Measurements from ENCODE around the gene SERPINB2. TPM values are rescaled to one million over a fixed set of nuclear protein-coding genes. Genes with fewer than 3 reads are reported as not detected.
"Not testable (repeated sequence)": the region's sequence is repeated elsewhere in the genome, so short reads cannot be mapped to it uniquely, and the experiment has no call there.

The SERPINB2 gene
- total and polyA plus RNA-seq, 2 of the 13 experiments (the other 11 are each of a cell fraction or from before 2014, with no cell fraction given) = 0.07 to 0.11 TPM

GRCh38 chr18:63936932-63937393 lies 49.5 kb downstream of the SERPINB2 start (continued):
- TF ChIP-seq ZNF275 (CRISPR knock-in tag; IDR thresholded peaks at IDR 0.05; ENCODE audit: borderline replicate concordance) = no peak

- Histone ChIP-seq H3K79me2 (ENCODE audit: insufficient read depth, low read length) (no peaks in the 10 kb centered on the region), H3K9ac (ENCODE audit: insufficient read depth, low read depth, low read length) (no peak overlapping the region), H3K36me3 (replicated peaks in 1 of 2; ENCODE audit: control insufficient read depth in 1 of 2, insufficient read depth in 2 of 2, low read length in 2 of 2) (no peaks in the 10 kb centered on the region), H4K20me1 (ENCODE audit: insufficient read depth, low read length) (no peaks in the 10 kb centered on the region), H3K27ac (ENCODE audit: extremely low read length, insufficient read depth, low read length) (no peak overlapping the region), H3K4me3 (replicated peaks in 1 of 3; ENCODE audit: insufficient read depth in 1 of 3, low read depth in 2 of 3, low read length in 3 of 3) (no peak overlapping the region), H3K9me3 (ENCODE audit: low read length) (no peaks in the 10 kb centered on the region), H3K4me1 (ENCODE audit: insufficient read depth, low read length) (no peaks in the 10 kb centered on the region), H2AFZ (ENCODE audit: low read length) (no peak overlapping the region), H3K4me2 (ENCODE audit: low read depth, low read length) (no peak overlapping the region), H3K27me3 (ENCODE audit: control insufficient read depth in 1 of 2, insufficient read depth in 2 of 2, low read length in 2 of 2) (0 out of 5 replicates have a peak, but pooled peaks cover 0 to 9% of the 10 kb centered on the region in 2 experiments)
- no peak for ATAC-seq
- no TSS peak for BruUV-seq (replicated peaks)
- ChIA-PET POLR2A (no interaction called here), CTCF (ENCODE audit: low intra/inter-chr PET ratio, low total read pairs) (no interaction called here)
- FAIRE-seq = no peak
- no peak for TF ChIP-seq ZNF720 (CRISPR knock-in tag; IDR thresholded peaks at IDR 0.05)
- no peak for TF ChIP-seq NR2F2 (IDR thresholded peaks at IDR 0.05; ENCODE audit: borderline replicate concordance, low read depth)
- TF ChIP-seq TRIM22 (IDR thresholded peaks at IDR 0.05) = no peak
- TF ChIP-seq SOX13 (IDR thresholded peaks at IDR 0.05) = no peak
- no peak for TF ChIP-seq SOX13 (CRISPR knock-in tag; conservative IDR thresholded peaks at IDR 0.05 in 1 of 2, IDR thresholded peaks at IDR 0.05 in 1 of 2)
- TF ChIP-seq WIZ (CRISPR knock-in tag; IDR thresholded peaks at IDR 0.05) = no peak
- TF ChIP-seq CREM (IDR thresholded peaks at IDR 0.05) = no peak
- TF ChIP-seq CREM (CRISPR knock-in tag; IDR thresholded peaks at IDR 0.05) = no peak
- no peak for TF ChIP-seq CCAR2 (optimal IDR thresholded peaks at IDR 0.05; ENCODE audit: low read depth, low read length)
- TF ChIP-seq ZNF431 (CRISPR knock-in tag; IDR thresholded peaks at IDR 0.05; ENCODE audit: borderline replicate concordance, low read depth) = no peak
- no peak for DNase-seq (ENCODE audit: low spot score)
- intact Hi-C loops (cut with micrococcal nuclease; ENCODE audit: unreplicated experiment) = no loop called here
- in situ Hi-C loops (cut with HindIII; ENCODE audit: extremely low pct_ligation_motif_present, low pct_unique_long_range_greater_than_20kb) = no loop called here
- 34% methylated on average over 8 of the region's 8 CpGs for WGBS (ENCODE audit: low lambda C conversion rate)
Measured at GRCh38 chr18:63940008-63940407, 52.5 kb downstream of the SERPINB2 start.

- DNase-seq (ENCODE audit: low spot score); H3K27ac ChIP-seq (ENCODE audit: extremely low read length, insufficient read depth, low read length); FAIRE-seq; H3K36me3 ChIP-seq (replicated peaks in 1 of 2; ENCODE audit: control insufficient read depth in 1 of 2, insufficient read depth in 2 of 2, low read length in 2 of 2); H3K4me1 ChIP-seq (ENCODE audit: insufficient read depth, low read length); H3K27me3 ChIP-seq (ENCODE audit: control insufficient read depth in 1 of 2, insufficient read depth in 2 of 2, low read length in 2 of 2); H3K4me2 ChIP-seq (ENCODE audit: low read depth, low read length); in situ Hi-C loops (cut with HindIII; ENCODE audit: extremely low pct_ligation_motif_present, low pct_unique_long_range_greater_than_20kb); H3K4me3 ChIP-seq (replicated peaks in 1 of 3; ENCODE audit: insufficient read depth in 1 of 3, low read depth in 2 of 3, low read length in 3 of 3); CTCF ChIA-PET (ENCODE audit: low intra/inter-chr PET ratio, low total read pairs); H2AFZ ChIP-seq (ENCODE audit: low read length); H3K9ac ChIP-seq (ENCODE audit: insufficient read depth, low read depth, low read length); H4K20me1 ChIP-seq (ENCODE audit: insufficient read depth, low read length); BruUV-seq (replicated peaks); H3K79me2 ChIP-seq (ENCODE audit: insufficient read depth, low read length); H3K9me3 ChIP-seq (ENCODE audit: low read length); ATAC-seq; POLR2A ChIA-PET; intact Hi-C loops (cut with micrococcal nuclease; ENCODE audit: unreplicated experiment): not testable (repeated sequence)
- 0% methylated on average over 1 of the region's 17 CpGs for WGBS (ENCODE audit: low lambda C conversion rate)
Measured at GRCh38 chr18:63940543-63941050, 53.1 kb downstream of the SERPINB2 start.
